Peyer's patch (tissue), 4 donors: ENCODE results near the gene SCN5A.

Source experiments
- CTCF ChIP-seq, 6 experiments: fragments of 450-650 bp in 4 of 6; fragments of 200-600 bp in 2 of 6; sonication (generic) in 1 of 6; IDR thresholded peaks; one replicate each; pipeline ENCODE4 v1.5.1; 2017 to 2019; ENCODE audit warnings: antibody characterized with exemption in 6 of 6, mild to moderate bottlenecking in 3 of 6, moderate library complexity in 1 of 6
- POLR2A ChIP-seq, 2 donors: fragments of 450-650 bp; IDR thresholded peaks; one replicate each; pipeline ENCODE4 v1.5.1; 2017; ENCODE audit warnings: antibody characterized with exemption in 2 of 2, mild to moderate bottlenecking in 2 of 2, moderate library complexity in 2 of 2

- TF ChIP-seq CTCF (IDR thresholded peaks at IDR 0.05) (no peak), POLR2A (IDR thresholded peaks at IDR 0.05) (no peak)
Observed at GRCh38 chr3:38637906-38638305, 11.6 kb downstream of the SCN5A start.
